Measurements from ENCODE around the gene ARF3.

The ARF3 gene

GRCh38 chr12:48961801-48962200, 4.5 kb upstream of the ARF3 start:
- no peak for DNase-seq

DNA sequence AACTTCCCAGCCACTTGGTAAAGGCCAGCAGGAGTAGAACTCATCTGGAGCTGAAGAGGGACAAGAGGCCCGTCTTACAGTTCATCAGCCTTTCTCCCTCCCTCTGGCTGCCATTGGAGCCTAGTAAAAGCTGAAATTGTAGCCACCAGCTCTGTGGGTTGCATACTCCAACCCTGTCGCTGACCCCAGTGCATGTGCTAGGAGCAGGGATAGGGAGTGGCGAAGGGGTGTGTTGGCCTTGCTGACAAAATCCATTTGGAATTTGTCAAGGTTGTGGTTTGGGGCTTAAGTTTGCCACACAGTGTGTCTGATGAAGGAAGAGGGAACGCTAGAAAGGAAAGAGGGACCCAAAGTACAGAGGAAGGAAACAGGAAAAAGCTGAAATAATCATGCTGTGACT, 4.0 kb upstream of the ARF3 start:
- no peak for DNase-seq

- no peak for DNase-seq
These were observed 3.5 kb upstream of the ARF3 start for GRCh38 chr12:48960834-48961233.

DNA sequence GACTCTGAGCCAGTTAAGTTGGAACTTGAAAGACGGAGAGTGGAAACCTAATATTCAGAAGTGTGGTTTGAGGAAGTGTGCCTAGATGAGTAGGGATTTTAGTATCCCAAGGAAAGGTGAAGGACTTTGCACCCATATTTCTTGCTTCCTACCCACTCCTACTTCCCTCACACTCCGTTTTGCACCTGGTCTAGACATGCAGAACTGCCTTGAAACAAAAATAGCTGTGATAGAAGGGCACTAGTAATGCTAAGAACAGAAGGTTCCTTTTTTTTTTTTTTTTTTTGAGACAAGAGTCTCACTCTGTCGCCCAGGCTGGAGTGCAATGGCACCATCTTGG, 732 bp upstream of the ARF3 start:
- no peak for DNase-seq

GRCh38 chr12:48956279-48957140, 777 bp downstream of the ARF3 start:
- DNase-seq: peak; percentile 92

GRCh38 chr12:48954841-48955501, 2.3 kb downstream of the ARF3 start:
- DNase-seq: peak; percentile 84

DNA sequence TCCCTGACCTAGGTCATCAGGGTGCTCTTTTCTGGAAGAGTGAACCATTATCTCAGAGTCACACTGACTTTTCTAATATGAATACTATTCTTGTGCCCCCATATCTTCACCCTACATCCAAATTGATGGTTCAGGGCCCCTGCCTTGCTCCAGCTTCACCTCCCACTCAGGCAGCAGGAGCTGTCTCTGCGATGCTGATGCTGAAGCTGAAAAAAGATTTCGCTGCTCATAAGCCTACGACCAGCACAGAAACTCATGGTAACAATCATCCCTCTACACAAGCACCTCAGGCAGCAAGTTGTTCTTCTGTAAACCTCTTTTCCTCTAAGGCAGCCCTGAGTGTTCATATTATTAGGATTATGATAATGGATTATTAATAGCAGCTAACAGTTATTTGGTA, 3.2 kb downstream of the ARF3 start:
- DNase-seq: no peak

DNA sequence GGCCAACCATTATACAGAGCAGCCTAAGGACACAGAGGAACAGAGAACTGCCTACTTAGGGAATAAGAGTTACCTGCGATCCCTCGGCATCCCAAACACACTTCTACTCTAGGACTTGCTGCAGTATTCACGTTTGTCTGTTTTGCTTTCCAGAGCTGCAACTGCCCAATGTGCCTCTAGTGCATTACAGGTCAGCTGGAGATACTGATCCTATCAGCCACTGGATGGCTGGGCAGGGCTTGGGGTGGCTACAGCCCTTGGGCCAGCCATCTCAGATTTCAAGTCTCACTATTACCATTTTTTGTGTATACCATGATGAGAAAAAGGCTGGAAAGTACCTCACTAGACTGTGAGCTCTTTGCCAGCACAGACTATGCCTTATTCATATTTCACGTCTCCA, 4.6 kb downstream of the ARF3 start:
- DNase-seq: no peak

DNA sequence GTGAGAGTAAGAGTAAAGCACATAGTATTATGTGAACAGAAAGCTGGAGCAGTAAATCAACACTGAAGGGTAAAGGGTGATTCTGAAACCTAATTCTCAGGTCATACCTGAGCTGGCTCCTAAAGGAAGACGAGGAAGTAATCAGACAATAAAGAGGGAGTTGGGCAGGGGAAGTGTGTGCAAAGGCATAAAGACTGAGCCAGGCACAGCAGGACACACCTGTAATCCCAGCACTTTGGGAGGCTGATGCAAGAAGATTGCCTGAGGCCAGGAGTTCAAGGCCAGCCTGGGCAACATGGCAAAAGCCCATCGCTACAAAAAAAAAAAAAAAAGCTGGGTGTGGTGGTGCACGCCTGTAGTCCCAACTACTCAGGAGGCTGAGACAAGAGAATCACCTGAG, 9.6 kb downstream of the ARF3 start:
- DNase-seq: no peak

DNA sequence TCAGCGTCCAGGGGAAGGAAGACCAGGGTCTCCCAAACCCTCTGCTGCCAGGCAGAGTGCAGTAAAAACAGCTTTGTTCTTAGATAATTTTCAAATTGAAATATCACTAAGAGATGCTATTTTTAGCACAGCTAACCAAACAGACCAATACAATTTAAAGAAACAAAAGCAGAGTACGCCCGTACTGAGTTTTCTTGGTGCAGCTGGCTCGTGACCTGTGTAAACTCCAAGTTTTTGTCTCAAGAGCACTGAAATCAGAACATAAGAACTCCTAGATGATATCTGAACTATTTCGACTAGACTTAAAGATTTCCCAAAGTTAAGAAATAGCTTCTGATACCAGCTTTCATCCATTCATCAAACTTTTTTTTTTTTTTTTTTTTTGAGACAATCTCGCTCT, 10.3 kb downstream of the ARF3 start:
- DNase-seq: no peak

DNA sequence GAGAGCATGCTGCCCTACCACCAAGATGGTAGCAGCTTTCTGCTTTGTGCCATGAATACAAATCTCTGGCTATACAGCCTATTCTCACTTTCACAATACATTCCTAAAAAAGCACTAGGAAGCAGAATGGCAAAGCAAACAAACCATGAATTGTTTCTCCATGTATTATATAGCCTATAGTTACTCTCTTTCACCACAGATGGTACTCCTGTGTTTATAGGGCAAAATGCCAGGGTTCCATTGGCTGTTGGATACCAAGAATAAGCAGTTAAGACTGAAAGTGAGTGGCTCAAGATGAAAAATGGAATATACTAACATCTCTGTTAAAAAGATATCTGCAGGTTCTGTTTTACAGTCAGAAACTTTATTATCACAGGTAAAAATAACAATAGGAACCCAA, 11.1 kb downstream of the ARF3 start:
- no peak for DNase-seq

GRCh38 chr12:48943221-48943620, 14.1 kb downstream of the ARF3 start:
- DNase-seq: no peak

DNA sequence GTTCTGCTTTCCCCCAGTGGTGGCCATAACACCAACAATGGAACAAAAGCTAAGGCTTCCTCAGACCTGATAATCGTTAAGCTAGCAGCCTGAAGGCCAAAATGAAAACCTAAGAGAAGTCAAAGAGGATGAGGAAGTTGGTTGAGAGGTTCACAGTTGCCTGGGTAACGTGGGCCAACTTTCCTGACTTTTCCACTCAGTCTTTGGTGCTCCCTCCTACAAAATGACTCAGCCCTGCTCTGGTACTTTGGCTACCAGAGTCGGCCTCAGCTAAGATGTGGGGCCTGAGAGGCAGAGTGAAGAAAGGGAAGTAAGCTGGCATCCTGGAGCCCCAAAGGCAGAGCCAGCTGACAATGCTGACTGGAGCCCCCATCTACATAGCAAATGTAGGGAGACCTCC, 17.1 kb downstream of the ARF3 start:
- peak; percentile 59 for DNase-seq

DNA sequence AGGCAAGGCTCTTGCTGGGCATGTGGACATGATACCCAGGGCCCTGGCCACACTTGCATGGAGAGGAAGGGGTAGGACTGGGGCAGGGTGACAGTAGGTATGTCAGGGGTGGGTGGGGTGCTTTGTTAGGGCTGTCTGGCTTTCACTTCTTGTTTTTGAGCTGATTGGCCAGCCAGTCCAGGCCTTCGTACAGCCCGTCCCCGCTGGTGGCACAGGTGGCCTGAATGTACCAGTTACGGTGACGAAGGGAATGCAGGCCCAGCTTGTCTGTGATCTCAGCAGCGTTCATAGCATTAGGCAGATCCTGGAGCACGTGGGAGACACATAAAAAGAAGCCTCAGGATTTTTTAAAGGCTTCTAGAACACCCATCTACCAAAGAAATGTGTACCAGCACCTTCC, 18.5 kb downstream of the ARF3 start:
- DNase-seq: no peak

- peak; percentile 44 for DNase-seq
These were observed 20.1 kb downstream of the ARF3 start for GRCh38 chr12:48937170-48937569.

GRCh38 chr12:48936379-48936979, 20.8 kb downstream of the ARF3 start:
- peak; percentile 86 for DNase-seq

DNA sequence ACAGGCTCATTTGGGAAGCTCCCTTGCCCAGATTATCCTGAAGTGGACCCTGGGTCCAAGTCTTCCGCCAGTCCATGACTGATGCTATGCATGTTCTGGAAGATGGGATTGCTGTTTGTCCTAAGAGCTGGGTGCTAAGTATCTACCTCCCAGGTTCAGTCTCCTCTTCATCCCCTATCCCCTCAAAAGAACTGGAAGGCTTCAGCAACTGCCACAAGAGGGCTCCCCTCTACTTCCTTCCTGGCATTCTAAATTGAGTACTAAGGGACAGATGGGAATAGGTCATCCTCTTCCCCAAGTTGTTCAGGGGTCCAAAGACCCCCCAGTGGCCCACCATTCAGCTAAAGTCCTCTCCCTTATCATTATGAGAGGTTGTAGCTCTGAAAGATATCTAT, 23.0 kb downstream of the ARF3 start:
- DNase-seq: peak; percentile 46

GRCh38 chr12:48933664-48934311, 23.5 kb downstream of the ARF3 start:
- no peak for DNase-seq

DNA sequence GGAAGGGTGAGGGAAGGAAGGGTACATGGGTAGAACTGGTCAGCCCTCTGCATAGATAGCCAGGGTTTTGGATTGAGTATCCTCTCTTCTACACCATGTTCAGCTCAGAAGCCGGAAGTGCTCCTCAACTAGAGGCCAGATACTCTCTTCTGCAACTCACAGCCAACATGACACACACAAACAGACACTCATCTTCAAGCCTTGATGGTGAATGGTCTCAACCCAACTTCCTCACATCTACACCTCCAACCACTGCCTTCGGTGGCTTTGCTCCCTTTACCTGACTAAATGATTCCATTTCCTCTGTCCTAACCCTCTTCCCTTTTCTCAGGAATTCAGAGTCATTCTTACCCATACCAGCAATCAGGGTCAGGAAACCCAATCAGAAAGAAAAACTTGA, 24.4 kb downstream of the ARF3 start:
- DNase-seq: no peak

- no peak for DNase-seq
These were observed 26.8 kb downstream of the ARF3 start for GRCh38 chr12:48930475-48930874.

GRCh38 chr12:48929551-48929950, 27.7 kb downstream of the ARF3 start:
- DNase-seq: no peak

GRCh38 chr12:48927261-48927660, 30.0 kb downstream of the ARF3 start:
- no peak for DNase-seq

DNA sequence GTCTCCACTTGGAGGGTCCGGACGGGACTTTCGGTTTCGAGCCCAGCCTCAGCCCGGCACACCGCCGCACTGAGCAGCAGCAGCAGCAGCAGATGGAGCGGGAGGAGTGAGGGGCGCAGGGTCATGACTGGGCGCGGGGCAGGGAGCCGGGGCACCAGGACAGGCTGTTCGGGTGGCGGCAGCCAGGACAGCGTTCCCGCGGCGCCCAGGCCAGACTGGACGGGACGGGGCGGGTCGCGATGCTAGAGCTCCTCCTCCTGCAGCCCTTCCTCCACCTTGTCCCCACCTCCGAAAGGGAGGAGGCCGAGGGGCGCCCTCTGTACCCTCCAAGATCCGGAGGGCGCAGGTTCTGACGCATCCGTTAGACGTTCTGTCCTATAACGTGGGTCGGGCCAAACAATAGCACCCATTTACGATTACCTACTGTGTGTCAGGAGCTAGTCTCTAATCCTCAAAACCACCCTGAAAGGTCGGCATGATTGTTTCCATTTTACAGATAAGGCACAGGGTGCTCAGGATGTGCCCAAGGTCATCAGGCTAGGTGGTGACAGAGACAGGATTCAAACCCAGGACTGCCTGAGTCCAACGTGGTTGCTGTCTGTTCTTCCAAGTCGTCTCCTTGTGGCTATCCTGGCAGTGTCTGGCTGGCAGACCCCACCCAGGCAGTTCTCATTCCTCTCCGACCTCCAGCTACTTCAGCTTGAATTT, 31.8 kb downstream of the ARF3 start, which contains the start of gene FKBP11:
Gene FKBP11 (minus strand): TSS at position 189 of the 708 bp plus-strand sequence. CDS start 64 bp downstream, at position 125.
- peak; percentile 81 for DNase-seq

Measured in hematopoietic multipotent progenitor cell treated with erythropoietin and hydrocortisone succinate and interleukin-3 and kit ligand, for 4 days (in vitro differentiated cells).